RWPE1 (cell line): Measurements from ENCODE around the gene RSPH3.

Experiments used
- CTCF ChIA-PET: fragments of 350-600 bp; sonication (Branson Sonifier 250); formaldehyde crosslinking; extraction: SDS; loops from one replicate; lab custom pipeline; 2021; lab: Yijun Ruan, JAX
- POLR2A ChIA-PET: fragments of 400-600 bp; formaldehyde crosslinking; extraction: SDS; loops from one replicate; lab custom pipeline; 2020; ENCODE audit warnings: antibody characterized with exemption; ENCODE audit not compliant: low non-redundant PET; lab: Yijun Ruan, JAX
- DNase-seq: peaks from one replicate; pipeline ENCODE4 v3.0.0; 2012; ENCODE audit warnings: low spot score
- H3K27ac ChIP-seq: fragments of 450-650 bp; 2 replicates; pipeline ENCODE4 v1.5.1; 2017
- TF ChIP-seq, protein P1 (sequence below): fragments of 450-650 bp; conservative IDR thresholded peaks from 2 replicates; pipeline ENCODE4 v1.5.1; 2017; ENCODE audit warnings: low read depth, mild to moderate bottlenecking

Gene RSPH3

DNA sequence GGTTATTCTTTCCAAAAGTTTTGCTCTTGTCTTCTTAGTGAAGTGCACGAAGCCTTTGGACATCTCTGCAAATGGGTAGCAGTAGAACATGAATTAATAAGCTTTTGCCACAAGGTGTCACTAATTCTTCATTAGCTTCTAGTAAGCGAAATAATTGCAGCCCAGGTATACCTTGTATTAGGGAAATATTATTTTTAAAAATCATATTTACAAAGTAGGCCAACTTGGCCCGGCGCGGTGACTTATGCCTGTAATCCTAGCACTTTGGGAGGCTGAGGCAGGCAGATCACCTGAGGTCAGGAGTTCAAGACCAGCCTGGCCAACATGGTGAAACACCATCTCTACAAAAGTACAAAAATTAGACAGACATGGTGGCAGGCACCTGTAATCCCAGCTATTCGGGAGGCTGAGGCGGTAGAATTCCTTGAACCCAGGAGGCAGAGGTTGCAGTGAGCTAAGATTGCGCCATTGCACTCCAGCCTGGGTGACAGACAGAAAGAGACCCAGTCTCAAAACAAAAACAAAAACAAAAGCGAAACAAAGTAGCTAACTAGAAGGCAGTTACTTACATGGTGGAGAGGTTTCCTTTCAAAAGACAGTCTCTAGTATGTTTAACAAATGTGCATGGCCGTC is 8.8 kb upstream of the RSPH3 start:
- ChIA-PET CTCF (interaction anchor here (0.6 to 2.5 kb wide), 12 partner anchors 9 to 1725 kb away, joined by 3 to 25 read pairs (median 4); partner anchors contain the start of gene RSPH3), POLR2A (no interaction called here)

DNA sequence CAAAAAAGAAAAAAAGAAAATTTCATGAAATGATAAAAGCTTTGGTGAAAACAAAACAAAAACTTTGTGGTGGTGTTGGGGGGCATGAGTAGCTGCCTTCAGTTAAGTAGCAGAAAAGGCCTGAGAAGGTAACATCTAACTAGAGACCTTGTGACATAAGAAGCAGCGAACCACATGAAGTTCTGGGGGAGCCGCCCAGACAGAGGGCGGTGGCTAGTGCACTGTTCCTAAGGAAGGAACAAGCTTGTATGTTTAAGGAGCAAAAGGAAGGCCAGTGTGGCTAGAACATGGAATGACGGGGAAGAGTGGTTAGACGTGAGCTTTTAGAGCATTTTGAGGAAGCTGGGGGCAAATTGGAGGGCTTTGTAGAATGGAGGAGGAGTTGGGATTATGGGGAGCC is 7.5 kb upstream of the RSPH3 start:
- CTCF ChIA-PET, result interaction anchor here (0.5 to 2.0 kb wide), 7 partner anchors 14 to 335 kb away, joined by 3 to 21 read pairs (median 4); no protein-coding TSS in a partner anchor

More for the DNA sequence above, 8.8 kb upstream of the RSPH3 start:
- TF ChIP-seq, protein P1, sequence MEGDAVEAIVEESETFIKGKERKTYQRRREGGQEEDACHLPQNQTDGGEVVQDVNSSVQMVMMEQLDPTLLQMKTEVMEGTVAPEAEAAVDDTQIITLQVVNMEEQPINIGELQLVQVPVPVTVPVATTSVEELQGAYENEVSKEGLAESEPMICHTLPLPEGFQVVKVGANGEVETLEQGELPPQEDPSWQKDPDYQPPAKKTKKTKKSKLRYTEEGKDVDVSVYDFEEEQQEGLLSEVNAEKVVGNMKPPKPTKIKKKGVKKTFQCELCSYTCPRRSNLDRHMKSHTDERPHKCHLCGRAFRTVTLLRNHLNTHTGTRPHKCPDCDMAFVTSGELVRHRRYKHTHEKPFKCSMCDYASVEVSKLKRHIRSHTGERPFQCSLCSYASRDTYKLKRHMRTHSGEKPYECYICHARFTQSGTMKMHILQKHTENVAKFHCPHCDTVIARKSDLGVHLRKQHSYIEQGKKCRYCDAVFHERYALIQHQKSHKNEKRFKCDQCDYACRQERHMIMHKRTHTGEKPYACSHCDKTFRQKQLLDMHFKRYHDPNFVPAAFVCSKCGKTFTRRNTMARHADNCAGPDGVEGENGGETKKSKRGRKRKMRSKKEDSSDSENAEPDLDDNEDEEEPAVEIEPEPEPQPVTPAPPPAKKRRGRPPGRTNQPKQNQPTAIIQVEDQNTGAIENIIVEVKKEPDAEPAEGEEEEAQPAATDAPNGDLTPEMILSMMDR, result peak; percentile 53
- H3K27ac ChIP-seq, result no peak overlapping the region
- peak; percentile 52 for DNase-seq

DNA sequence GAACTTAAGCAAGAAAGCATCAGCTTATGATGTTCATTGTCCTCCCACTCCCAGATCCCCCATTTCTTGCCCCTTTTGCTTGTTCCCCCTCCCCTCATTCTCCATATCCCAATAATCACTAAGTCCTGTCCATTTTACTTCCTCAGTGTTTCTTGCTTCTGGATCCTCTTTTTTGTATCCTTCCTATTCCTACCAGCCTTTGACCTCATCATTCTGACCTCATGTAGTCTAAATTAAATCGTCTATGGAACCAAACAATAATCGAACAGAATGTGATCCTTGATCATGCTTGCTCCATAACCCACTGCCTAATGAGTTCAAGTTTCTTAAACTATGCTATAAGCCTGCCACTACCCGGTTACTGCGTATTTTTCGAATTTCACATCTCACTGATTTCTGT is 5.4 kb upstream of the RSPH3 start:
- ChIA-PET POLR2A (no interaction called here), CTCF (interaction anchor here (0.7 kb wide), 1 partner anchor 11 kb away, joined by 3 read pairs; no protein-coding TSS in a partner anchor)
- H3K27ac ChIP-seq, result no peak overlapping the region
- TF ChIP-seq, protein P1, result no peak
- no peak for DNase-seq

More for the DNA sequence above, 7.5 kb upstream of the RSPH3 start:
- no peak for DNase-seq
- no peak overlapping the region for H3K27ac ChIP-seq
- TF ChIP-seq, protein P1, result no peak
- POLR2A ChIA-PET, result no interaction called here

DNA sequence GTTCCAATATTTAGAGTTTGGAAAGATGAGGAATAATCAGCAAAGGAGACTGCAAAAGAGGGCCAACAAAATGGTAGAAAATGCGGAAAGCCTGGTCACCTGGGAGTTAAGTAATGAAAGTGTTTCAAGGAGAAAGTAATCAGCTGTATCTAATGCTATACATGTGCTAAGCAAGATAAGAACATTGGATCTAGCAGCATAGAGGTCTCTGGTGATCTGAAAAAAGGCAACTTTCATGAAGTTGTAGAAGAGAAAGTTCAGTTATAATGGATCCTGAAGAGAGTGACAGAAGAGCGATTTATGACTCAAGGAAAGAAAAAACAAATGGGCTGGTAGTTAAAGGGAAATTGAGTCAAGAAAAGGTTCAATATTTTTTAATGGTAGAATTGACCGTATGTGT is 4.6 kb upstream of the RSPH3 start:
- CTCF ChIA-PET, result no interaction called here
- no peak for DNase-seq
- TF ChIP-seq, protein P1, result no peak
- H3K27ac ChIP-seq, result no peak overlapping the region
- POLR2A ChIA-PET, result no interaction called here

DNA sequence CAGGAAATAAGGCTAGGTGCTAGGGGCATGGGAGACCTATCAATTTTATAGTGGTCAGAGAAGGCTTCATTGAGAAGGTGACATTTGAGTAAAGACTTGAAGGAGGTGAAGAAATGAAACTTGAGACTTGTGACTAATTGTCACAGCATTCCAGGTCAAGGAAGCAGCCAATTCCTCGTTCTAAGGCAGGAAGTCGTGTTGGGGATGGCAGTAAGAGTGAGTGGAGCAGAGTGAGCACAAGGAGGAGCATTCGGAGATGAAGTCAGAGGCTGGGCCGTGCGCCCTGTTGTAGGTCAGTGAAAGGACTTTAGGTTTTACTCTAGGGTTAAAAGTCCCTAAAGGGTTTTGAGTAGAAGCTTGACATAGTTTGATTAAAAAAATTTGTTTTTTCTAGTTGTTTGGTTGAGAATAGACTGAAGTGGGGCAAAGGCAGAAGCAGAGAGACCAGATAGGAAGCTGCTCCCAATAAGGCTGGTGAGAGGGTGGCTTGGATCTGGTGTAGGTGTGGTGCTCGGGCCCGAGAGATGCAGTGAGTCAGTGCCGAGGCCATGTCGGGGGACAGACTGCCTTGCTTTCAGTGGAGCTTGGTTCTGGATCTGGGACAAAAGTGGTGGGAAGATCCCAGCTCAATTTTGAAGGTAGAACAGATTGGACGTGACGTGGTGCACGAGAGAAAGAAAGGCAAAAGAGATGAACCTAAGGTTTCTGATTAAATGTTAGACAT is 2.6 kb upstream of the RSPH3 start:
- DNase-seq, result no peak
- TF ChIP-seq, protein P1, result no peak
- H3K27ac ChIP-seq, result no peak overlapping the region
- POLR2A ChIA-PET, result no interaction called here
- CTCF ChIA-PET, result interaction anchor here (0.6 to 1.0 kb wide), 2 partner anchors 101 to 132 kb away, joined by 3 read pairs; no protein-coding TSS in a partner anchor

DNA sequence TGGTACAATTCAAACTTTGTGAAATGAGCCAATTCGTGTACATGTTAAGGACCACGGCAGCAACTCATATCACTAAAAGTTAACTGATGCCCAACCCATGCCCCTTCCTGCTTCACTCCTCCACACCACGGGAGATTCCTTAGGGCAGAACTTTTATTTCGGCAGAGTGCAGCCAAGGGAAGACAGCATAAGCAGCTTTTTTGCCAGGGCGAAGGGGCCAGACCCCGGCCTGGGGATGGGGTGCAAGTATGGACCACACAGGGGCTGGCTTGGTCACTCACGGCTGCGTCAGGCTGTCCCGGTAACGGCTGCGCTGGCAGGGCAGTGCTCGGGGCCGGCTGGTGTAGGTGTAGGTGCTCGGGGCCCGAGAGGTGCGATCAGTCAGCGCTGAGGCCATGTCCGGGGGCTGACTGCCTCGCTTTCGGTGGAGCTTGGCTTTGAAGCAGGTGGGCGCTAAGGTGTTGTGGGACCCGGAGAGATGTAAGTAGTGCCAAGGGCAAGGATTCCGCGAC is 792 bp downstream of the RSPH3 start:
- ChIA-PET POLR2A (no interaction called here), CTCF (interaction anchor here (0.9 kb wide), 1 partner anchor 105 kb away, joined by 3 read pairs; no protein-coding TSS in a partner anchor)
- TF ChIP-seq, protein P1, result no peak
- H3K27ac ChIP-seq, result peak overlapping the region; percentile 96
- DNase-seq, result peak; percentile 20
